Retinal pigment epithelial cell (primary cell): ENCODE measurements around the gene ELF3.

Experiments
- DNase-seq: peaks from one replicate; pipeline ENCODE4 v3.0.0-alpha.2; 2010; ENCODE audit warnings: low read depth
- H3K4me3 ChIP-seq: 2 replicates; pipeline ENCODE4 v1.5.1; 2011; ENCODE audit warnings: mild to moderate bottlenecking, low read length, control low read depth, moderate library complexity
- CTCF ChIP-seq: conservative IDR thresholded peaks from 2 replicates; pipeline ENCODE4 v1.5.1; 2011; ENCODE audit warnings: low read depth, low read length, control low read depth, inconsistent platforms

Gene ELF3

DNA sequence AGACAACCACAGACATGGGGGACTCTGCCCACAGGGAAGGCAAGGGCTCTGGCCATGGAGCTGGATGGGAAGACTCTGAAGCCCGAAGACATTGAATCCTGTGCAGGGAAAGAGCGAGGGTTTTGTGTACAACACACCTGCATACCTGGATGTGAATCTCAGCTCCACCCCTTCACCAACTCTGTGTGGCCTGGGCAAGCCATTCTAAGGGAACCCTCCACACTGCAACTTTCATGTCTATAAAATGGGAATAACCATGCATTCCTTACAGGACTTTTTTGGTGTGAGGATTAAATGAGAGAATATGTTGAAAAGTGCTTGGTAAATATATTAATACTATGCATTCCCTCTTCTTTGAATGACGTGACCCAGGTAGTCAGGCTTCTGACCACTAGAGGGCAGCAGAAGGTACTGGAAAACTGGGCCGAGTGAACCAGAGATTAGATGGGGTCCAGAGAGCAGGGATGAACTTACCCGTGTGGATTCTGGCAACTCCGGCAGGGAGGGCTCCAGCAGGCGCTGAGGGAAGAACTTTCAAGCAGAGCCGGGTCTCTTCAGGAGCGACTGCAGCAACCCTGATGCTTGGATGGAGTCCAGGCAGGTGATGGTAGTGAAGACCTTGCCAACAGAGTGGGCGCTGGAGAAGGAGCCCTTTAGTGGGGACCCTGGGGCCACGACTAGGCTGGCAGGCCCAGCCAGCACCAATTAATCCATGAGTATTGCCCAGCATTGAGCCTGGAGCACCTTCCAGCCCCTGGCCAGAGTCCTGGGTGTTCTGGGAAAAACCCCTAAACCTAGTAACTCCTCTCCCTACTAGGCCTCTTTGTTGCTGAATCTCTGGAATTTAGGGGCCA lies 834 bp upstream of the ELF3 start:
- DNase-seq: no peak
- TF ChIP-seq CTCF: peak; percentile 92
- no peak overlapping the region for H3K4me3 ChIP-seq

GRCh38 chr1:202011994-202012393 lies 1.6 kb downstream of the ELF3 start:
- TF ChIP-seq CTCF: no peak
- no peak overlapping the region for H3K4me3 ChIP-seq
- no peak for DNase-seq

DNA sequence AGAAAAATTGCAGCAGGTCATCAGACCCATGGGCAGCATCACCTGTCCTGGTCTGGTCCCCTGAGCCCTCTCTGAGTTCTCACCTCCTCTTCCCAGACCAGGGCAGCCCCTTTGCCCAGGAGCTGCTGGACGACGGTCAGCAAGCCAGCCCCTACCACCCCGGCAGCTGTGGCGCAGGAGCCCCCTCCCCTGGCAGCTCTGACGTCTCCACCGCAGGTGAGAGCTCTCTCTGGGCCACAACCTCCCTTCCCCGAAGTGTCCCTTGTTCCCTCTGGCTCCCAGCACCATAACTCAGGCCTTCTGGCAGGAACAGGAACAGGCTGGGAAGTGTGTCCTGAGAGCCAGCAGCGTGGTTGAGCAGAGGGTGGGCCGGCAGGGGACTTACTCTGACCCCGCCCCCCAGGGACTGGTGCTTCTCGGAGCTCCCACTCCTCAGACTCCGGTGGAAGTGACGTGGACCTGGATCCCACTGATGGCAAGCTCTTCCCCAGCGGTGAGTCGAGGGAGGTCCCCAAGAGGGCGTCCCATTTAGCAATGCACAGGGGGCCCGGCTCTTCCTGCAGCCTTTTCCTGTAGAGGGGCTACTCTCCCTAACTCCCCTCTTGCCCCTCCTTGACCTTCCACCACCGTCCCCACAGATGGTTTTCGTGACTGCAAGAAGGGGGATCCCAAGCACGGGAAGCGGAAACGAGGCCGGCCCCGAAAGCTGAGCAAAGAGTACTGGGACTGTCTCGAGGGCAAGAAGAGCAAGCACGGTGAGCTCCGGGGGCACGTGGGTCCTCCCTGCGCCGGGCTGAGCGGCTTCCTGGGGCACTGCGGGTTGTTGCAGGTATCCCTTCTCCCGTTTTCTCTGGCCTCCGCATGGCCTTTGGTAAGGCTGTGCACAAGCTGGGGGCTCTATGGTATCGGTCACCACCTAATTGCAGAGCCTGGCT lies 2.4 kb downstream of the ELF3 start:
- H3K4me3 ChIP-seq: no peak overlapping the region
- DNase-seq: no peak
- TF ChIP-seq CTCF: no peak

- no peak for DNase-seq
- TF ChIP-seq CTCF: no peak
- H3K4me3 ChIP-seq: no peak overlapping the region
Measured at GRCh38 chr1:202013603-202014002, 3.2 kb downstream of the ELF3 start.

GRCh38 chr1:202014060-202014459 lies 3.7 kb downstream of the ELF3 start:
- TF ChIP-seq CTCF: no peak
- DNase-seq: no peak
- H3K4me3 ChIP-seq: no peak overlapping the region

DNA sequence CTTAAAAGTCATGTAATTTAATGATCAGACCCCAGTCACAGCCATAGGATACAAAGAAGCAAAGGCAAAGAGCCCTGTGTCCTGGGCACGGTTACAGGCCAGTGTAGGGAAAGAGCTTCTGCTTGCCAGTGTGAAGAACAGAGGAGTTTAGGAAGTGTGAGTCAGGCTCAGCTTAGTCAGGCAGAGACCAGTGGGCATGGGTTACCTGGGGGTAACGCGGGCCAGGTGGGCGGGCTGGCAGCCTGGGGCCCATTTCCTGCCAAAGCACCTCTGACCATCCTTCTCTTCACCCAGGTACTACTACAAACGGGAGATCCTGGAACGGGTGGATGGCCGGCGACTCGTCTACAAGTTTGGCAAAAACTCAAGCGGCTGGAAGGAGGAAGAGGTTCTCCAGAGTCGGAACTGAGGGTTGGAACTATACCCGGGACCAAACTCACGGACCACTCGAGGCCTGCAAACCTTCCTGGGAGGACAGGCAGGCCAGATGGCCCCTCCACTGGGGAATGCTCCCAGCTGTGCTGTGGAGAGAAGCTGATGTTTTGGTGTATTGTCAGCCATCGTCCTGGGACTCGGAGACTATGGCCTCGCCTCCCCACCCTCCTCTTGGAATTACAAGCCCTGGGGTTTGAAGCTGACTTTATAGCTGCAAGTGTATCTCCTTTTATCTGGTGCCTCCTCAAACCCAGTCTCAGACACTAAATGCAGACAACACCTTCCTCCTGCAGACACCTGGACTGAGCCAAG lies 4.7 kb downstream of the ELF3 start:
- H3K4me3 ChIP-seq: no peak overlapping the region
- TF ChIP-seq CTCF: no peak
- DNase-seq: no peak
